ENCODE results near the gene BACE1-AS. TPM values are rescaled to one million over a fixed set of nuclear protein-coding genes. Genes with fewer than 3 reads are reported as not detected.

Gene BACE1-AS
- total RNA-seq, 2 experiments from 2014 or later = 4.9 to 5.6 TPM

DNA sequence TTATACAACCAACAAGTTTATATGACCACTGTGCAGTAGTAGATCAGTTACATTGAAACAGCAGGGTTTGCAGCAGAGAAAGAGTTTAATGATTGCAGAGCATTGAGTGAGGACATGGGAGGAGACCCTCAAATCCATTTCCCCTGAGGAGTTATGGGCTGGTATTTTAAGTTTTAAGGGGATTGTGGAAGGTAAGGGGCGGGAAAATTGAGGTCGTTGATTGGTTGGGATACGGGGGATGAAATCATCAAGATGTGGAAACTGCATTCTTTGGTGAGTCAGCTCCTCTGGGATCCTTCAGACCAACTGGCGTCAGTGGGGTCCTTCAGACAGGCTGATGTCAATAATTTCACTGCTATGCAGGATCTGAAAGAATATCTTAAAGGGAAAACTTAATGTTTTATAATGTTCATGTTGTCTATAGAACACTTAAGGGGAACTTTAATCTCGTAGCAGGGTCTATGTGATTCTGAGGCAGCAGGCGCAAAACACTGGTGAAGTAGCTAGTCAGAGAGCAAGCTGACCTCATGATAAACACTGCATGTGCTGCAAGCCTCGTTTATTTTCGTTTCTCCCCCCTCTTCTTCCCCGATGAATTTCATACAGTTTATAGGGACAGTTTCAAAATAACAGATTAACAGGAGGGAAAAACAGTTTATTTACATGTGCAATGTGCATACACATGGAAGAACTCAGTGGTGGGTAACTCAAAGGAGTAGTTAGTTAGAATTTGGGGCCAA, 17.4 kb upstream of the BACE1-AS start:
- no peak overlapping the region for H3K4me3 Mint-ChIP-seq
- H3K4me1 Mint-ChIP-seq = peaks cover 23% of the 10 kb centered on the region
- no peak overlapping the region for H3K27ac Mint-ChIP-seq
- no peak for DNase-seq
- H3K27me3 Mint-ChIP-seq = no peaks in the 10 kb centered on the region
- ChIA-PET CTCF (interaction anchor here (0.7 kb wide), 1 partner anchor 52 kb away, joined by 3 read pairs; no protein-coding TSS in a partner anchor), POLR2A (interaction anchor here (0.6 kb wide), 1 partner anchor 130 kb away, joined by 3 read pairs; the partner anchor contains the start of gene PAFAH1B2)
- peaks cover 9% of the 10 kb centered on the region for H3K9me3 Mint-ChIP-seq
- H3K36me3 Mint-ChIP-seq (ENCODE audit: low read depth) = peaks cover 32% of the 10 kb centered on the region

DNA sequence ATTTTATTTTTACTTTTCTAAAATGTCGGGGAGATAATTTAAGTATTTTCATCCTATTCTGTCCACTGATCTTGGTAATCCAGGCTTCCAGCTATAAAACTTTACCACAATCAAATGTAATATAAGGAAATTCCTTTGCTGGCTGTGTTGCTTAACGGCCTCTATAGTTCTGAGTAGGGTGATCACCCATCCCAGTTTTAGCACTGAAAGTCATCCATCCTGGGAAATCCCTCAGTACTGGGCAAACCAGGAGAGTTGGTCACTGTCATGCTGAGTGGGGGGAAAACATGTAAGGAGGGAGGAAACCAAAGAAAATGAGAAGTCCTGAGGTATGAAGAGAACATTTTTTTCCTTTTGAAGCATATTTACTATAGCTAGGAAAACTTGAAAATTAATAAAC, 12.8 kb upstream of the BACE1-AS start:
- no peaks in the 10 kb centered on the region for H3K27me3 Mint-ChIP-seq
- H3K4me1 Mint-ChIP-seq = peaks cover 50% of the 10 kb centered on the region
- ChIA-PET CTCF (interaction anchor here (0.7 to 1.8 kb wide), 2 partner anchors 47 to 54 kb away, joined by 3 to 5 read pairs; no protein-coding TSS in a partner anchor), POLR2A (interaction anchor here (4.7 kb wide), 1 partner anchor 48 kb away, joined by 29 read pairs; the partner anchor contains the start of gene PCSK7)
- H3K4me3 Mint-ChIP-seq = no peak overlapping the region
- H3K9me3 Mint-ChIP-seq = peaks cover 5% of the 10 kb centered on the region
- H3K27ac Mint-ChIP-seq = peak overlapping the region; percentile 11
- DNase-seq = no peak
- H3K36me3 Mint-ChIP-seq (ENCODE audit: low read depth) = peaks cover 41% of the 10 kb centered on the region

DNA sequence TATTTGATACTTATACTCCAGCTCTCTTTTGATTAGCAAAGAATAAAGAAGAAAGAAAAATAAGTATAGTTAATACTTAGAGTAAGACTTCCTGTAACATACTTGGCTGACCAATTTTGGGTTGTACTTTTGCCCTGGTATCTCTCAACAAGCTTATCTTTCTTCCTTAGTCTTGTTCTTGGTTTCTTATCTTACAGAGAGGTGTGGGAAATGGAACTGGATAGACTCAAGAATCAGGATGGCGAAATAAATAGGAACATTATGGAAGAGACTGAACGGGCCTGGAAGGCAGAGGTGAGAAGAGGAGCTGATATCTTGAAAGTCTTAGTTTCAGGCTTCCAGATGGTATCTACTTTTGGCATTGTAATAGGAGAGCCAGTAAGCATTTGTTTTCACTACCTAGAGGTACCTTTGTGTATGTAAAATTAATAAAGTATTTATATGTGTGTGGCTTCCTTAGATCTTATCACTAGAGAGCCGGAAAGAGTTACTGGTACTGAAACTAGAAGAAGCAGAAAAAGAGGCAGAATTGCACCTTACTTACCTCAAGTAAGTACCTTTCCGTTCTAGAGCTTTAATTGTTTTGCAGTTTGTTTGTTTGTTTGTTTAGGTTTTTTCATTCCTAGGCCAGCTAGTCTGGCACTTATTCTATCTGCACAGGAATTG, 11.3 kb upstream of the BACE1-AS start:
- POLR2A ChIA-PET = interaction anchor here (0.7 to 4.7 kb wide), 5 partner anchors 22 to 49 kb away, joined by 3 to 29 read pairs (median 4); partner anchors contain the start of gene PCSK7
- Mint-ChIP-seq H3K27ac (peak overlapping the region; percentile 94), H3K9me3 (no peaks in the 10 kb centered on the region), H3K4me3 (peak overlapping the region; percentile 57), H3K4me1 (peaks cover 45% of the 10 kb centered on the region), H3K27me3 (no peaks in the 10 kb centered on the region), H3K36me3 (ENCODE audit: low read depth) (peaks cover 40% of the 10 kb centered on the region)
- CTCF ChIA-PET = interaction anchor here (1.8 to 1.9 kb wide), 2 partner anchors 49 to 53 kb away, joined by 5 to 7 read pairs; no protein-coding TSS in a partner anchor
- DNase-seq = no peak

DNA sequence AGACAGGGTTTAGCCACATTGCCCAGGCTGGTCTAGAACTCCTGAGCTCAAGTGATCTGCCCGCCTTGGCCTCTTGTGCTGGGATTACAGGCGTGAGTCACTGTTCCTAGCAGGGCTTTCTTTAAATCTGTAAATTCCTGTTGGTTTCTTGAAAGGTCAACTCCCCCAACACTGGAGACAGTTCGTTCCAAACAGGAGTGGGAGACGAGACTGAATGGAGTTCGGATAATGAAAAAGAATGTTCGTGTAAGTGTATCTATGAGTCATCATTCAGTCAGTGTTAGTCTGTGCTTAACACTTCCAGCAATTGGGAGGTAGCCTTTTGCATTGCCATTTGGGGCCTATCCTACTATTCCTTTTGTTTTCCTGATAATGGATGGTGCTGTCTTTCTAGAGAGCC, 10.0 kb upstream of the BACE1-AS start:
- DNase-seq = no peak
- Mint-ChIP-seq H3K27ac (no peak overlapping the region), H3K4me3 (no peak overlapping the region), H3K27me3 (no peaks in the 10 kb centered on the region), H3K9me3 (no peaks in the 10 kb centered on the region), H3K36me3 (ENCODE audit: low read depth) (peaks cover 32% of the 10 kb centered on the region), H3K4me1 (peaks cover 33% of the 10 kb centered on the region)
- CTCF ChIA-PET = interaction anchor here (1.0 to 1.9 kb wide), 2 partner anchors 54 to 65 kb away, joined by 3 to 7 read pairs; no protein-coding TSS in a partner anchor
- POLR2A ChIA-PET = interaction anchor here (0.9 to 4.7 kb wide), 2 partner anchors 46 to 50 kb away, joined by 3 to 29 read pairs; partner anchors contain the start of genes CEP164 and PCSK7

DNA sequence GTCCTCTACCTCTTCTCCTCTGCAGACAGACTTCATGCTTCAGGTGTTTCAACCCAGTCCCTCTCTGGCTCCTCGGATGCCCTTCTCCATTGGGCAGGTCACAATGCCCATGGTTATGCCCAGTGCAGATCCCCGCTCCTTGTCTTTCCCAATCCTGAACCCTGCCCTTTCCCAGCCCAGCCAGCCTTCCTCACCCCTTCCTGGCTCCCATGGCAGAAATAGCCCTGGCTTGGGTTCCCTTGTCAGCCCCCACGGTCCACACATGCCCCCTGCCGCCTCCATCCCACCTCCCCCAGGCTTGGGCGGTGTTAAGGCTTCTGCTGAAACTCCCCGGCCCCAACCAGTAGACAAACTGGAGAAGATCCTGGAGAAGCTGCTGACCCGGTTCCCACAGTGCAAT, 9.3 kb upstream of the BACE1-AS start:
- Mint-ChIP-seq H3K27me3 (no peaks in the 10 kb centered on the region), H3K36me3 (ENCODE audit: low read depth) (peaks cover 37% of the 10 kb centered on the region), H3K27ac (no peak overlapping the region), H3K4me1 (peaks cover 33% of the 10 kb centered on the region), H3K9me3 (no peaks in the 10 kb centered on the region), H3K4me3 (no peak overlapping the region)
- no peak for DNase-seq
- POLR2A ChIA-PET = no interaction called here
- CTCF ChIA-PET = no interaction called here

DNA sequence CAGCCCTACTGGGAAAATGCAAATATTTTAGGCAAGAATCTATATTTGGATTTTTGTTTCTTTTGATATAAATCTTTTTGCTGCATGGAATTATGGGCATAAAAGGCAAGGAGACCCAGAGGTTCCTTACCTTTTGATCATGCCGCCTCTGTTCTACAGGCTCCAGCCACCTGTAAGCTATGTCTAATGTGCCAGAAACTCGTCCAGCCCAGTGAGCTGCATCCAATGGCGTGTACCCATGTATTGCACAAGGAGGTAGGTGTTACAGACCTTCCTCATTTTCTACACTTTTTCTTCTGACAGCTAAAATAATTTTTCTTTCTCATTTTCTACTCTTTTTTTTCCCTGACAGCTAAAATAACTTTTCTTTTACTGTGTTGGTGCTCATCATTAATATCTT, 8.2 kb upstream of the BACE1-AS start:
- H3K4me3 Mint-ChIP-seq = no peak overlapping the region
- DNase-seq = no peak
- H3K4me1 Mint-ChIP-seq = peaks cover 33% of the 10 kb centered on the region
- no peaks in the 10 kb centered on the region for H3K9me3 Mint-ChIP-seq
- ChIA-PET POLR2A (no interaction called here), CTCF (no interaction called here)
- no peaks in the 10 kb centered on the region for H3K27me3 Mint-ChIP-seq
- H3K27ac Mint-ChIP-seq = no peak overlapping the region
- peaks cover 40% of the 10 kb centered on the region for H3K36me3 Mint-ChIP-seq (ENCODE audit: low read depth)

DNA sequence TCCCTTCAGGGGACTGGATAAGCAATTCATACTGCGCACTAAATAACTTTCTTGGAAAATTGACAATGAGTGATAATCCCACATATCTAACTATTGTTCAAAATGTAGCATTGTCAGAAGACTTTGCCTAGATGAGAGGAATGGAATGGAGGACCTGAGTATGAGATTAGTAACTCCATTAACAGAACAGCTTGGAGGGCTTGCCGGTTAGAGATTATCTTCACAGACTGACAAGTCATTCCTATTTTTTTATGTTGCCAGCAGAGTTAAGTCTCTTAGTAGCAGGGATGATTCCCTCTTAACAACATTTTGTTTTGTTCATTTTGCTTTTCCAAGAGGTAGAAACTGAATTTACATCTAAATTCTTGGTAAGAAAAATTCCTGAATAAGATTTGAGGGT, 7.1 kb upstream of the BACE1-AS start:
- H3K27me3 Mint-ChIP-seq = no peaks in the 10 kb centered on the region
- no peak overlapping the region for H3K27ac Mint-ChIP-seq
- H3K4me3 Mint-ChIP-seq = no peak overlapping the region
- no peak for DNase-seq
- H3K4me1 Mint-ChIP-seq = peaks cover 29% of the 10 kb centered on the region
- H3K36me3 Mint-ChIP-seq (ENCODE audit: low read depth) = peaks cover 43% of the 10 kb centered on the region
- POLR2A ChIA-PET = no interaction called here
- no peaks in the 10 kb centered on the region for H3K9me3 Mint-ChIP-seq
- CTCF ChIA-PET = no interaction called here

DNA sequence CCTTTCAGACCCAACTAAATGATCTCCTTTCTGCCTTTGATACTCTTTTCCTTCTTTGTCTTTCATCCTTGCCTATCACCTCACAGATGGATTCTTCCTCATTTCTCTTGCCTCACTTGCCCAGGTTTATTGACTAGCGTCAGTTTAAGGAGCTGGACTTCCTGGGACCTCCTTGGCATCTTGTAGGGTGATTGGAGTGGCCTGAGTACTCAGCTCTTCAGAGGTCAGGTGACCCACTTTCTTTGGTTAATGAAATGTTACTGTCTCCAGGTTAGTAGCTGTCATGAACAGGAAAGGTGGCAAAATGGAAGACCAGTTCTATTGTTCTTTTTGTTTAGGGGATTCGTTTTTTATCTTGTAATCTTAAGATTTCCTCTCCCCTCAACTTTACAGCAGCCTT, 4.6 kb upstream of the BACE1-AS start:
- ChIA-PET CTCF (no interaction called here), POLR2A (no interaction called here)
- no peaks in the 10 kb centered on the region for H3K27me3 Mint-ChIP-seq
- no peak overlapping the region for H3K4me3 Mint-ChIP-seq
- H3K27ac Mint-ChIP-seq = no peak overlapping the region
- no peaks in the 10 kb centered on the region for H3K9me3 Mint-ChIP-seq
- H3K36me3 Mint-ChIP-seq (ENCODE audit: low read depth) = peaks cover 42% of the 10 kb centered on the region
- H3K4me1 Mint-ChIP-seq = peaks cover 6% of the 10 kb centered on the region
- no peak for DNase-seq

DNA sequence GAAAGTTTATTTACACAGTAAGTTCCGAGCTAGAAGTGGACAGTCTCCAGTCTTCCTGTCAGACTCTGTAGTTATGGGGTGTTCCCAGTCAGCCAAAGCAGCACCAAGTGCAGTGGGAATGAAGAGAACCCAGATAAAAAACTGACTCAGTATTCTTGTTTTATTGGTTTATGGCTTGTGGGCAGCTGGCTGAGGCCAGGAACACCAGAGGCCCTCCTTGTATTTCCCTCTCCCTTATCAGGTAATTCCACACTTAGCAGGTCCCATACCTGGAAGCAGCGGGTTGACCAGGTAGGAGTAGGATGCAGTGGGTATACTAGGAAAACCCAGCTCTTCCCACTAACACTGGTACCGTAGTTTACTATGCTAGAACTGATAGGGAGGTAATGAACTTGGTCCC, 3.5 kb upstream of the BACE1-AS start:
- ChIA-PET POLR2A (no interaction called here), CTCF (interaction anchor here (1.2 kb wide), 1 partner anchor 40 kb away, joined by 3 read pairs; the partner anchor contains the start of gene CEP164)
- no peak overlapping the region for H3K27ac Mint-ChIP-seq
- no peak overlapping the region for H3K4me3 Mint-ChIP-seq
- DNase-seq = no peak
- H3K9me3 Mint-ChIP-seq = no peaks in the 10 kb centered on the region
- H3K4me1 Mint-ChIP-seq = peaks cover 4% of the 10 kb centered on the region
- peaks cover 32% of the 10 kb centered on the region for H3K36me3 Mint-ChIP-seq (ENCODE audit: low read depth)
- H3K27me3 Mint-ChIP-seq = no peaks in the 10 kb centered on the region

DNA sequence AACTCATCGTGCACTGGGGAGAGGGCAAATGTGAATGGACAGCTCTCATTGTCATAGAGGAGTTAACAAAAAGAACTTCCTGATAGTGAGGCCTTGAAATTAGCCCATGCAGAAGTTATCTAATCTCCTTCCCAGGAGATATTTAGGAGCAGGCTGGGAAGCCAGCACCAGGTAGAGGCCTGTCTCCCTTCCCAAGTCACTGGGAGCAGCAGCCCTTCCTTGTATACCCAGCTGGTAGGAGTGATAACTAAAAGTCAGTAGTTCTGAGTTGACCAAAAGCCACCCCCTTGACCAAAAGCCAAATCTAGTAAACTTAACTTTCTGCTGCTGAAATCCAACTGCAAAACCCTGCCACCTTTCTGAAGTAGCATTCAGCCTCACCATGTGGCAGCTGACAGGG, 1.4 kb upstream of the BACE1-AS start:
- peaks cover 4% of the 10 kb centered on the region for H3K4me1 Mint-ChIP-seq
- DNase-seq = no peak
- no peaks in the 10 kb centered on the region for H3K9me3 Mint-ChIP-seq
- CTCF ChIA-PET = no interaction called here
- H3K4me3 Mint-ChIP-seq = no peak overlapping the region
- POLR2A ChIA-PET = no interaction called here
- peaks cover 19% of the 10 kb centered on the region for H3K36me3 Mint-ChIP-seq (ENCODE audit: low read depth)
- no peaks in the 10 kb centered on the region for H3K27me3 Mint-ChIP-seq
- H3K27ac Mint-ChIP-seq = no peak overlapping the region

DNA sequence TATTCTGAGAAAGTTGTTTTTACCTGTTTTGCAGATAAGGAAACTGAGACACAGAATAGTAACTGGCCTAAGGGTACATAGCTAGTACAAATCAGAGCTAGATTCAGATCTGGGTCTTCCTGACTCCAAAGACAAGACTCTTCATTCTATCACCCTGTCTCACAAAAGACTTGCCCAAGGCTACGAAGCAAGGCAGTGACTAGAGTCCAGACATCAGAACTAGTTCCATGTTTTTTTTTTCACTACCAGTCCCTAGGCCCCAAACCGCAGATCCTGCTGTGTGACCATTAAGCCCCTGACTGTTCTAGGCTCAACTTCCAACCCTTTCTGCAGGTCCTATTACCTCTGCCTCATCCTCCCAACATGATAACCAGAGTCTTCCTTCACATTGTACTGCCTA, 1.5 kb downstream of the BACE1-AS start:
- DNase-seq = no peak
- H3K27ac Mint-ChIP-seq = no peak overlapping the region
- peaks cover 4% of the 10 kb centered on the region for H3K4me1 Mint-ChIP-seq
- CTCF ChIA-PET = interaction anchor here (0.7 kb wide), 1 partner anchor 66 kb away, joined by 3 read pairs; no protein-coding TSS in a partner anchor
- no peaks in the 10 kb centered on the region for H3K27me3 Mint-ChIP-seq
- peaks cover 9% of the 10 kb centered on the region for H3K36me3 Mint-ChIP-seq (ENCODE audit: low read depth)
- no peak overlapping the region for H3K4me3 Mint-ChIP-seq
- H3K9me3 Mint-ChIP-seq = no peaks in the 10 kb centered on the region
- POLR2A ChIA-PET = no interaction called here

DNA sequence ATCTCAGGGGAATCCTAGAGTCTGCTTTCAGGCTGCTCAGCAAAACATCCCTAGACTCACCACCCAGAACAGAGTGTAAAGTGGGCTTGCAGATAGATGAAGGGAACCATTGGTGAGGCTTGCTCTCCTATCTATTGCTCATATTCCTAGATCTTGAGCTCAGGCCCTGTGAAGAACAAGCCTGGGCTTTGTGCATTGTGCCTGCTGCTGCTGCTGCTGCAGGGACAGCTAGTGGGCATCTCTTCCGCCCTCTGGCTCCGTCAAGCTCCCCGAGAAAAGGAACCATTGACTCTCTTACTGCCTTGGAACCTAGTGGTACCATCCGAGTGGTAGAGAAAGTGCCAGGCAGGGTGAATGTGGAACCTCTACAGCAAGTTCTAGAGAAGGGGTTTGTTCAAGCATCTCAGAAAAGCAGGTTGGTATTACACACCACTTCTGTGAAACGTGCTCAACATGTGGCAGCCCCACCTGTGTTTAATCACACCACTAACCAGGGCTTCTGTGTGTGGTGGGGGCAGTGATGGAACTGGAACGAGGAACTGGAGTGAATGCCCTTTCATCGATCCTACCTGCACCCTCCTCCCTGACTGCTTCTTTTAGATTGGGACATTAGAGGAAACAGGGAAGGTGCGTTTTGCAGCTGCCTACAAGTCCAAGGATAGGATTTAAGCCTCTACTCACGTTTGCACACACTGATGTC, 4.4 kb downstream of the BACE1-AS start:
- CTCF ChIA-PET = no interaction called here
- Mint-ChIP-seq H3K27me3 (no peaks in the 10 kb centered on the region), H3K4me3 (no peak overlapping the region), H3K4me1 (peaks cover under 1% of the 10 kb centered on the region), H3K9me3 (no peaks in the 10 kb centered on the region), H3K36me3 (ENCODE audit: low read depth) (no peaks in the 10 kb centered on the region), H3K27ac (no peak overlapping the region)
- no peak for DNase-seq
- POLR2A ChIA-PET = no interaction called here

DNA sequence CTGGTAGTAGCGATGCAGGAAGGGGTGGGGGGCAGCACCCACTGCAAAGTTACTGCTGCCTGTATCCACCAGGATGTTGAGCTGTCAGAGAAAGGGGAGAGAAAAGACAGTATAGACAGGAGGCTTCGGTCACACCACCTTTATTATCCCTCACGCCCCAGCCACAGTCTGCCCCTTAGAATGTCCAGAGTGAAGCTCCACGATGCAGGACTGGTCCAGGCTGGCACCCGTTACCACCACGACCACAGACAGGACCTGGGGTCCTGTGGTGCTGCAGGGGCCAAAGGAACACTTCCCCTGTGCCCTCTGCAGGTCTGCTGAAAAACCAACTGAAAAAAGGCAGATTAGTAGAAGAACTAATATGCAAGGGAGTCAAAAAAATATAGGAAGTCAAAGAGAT, 5.7 kb downstream of the BACE1-AS start:
- Mint-ChIP-seq H3K27ac (no peak overlapping the region), H3K4me1 (peaks cover 5% of the 10 kb centered on the region), H3K4me3 (no peak overlapping the region), H3K9me3 (no peaks in the 10 kb centered on the region), H3K36me3 (ENCODE audit: low read depth) (no peaks in the 10 kb centered on the region), H3K27me3 (no peaks in the 10 kb centered on the region)
- ChIA-PET CTCF (no interaction called here), POLR2A (interaction anchor here (0.9 kb wide), 1 partner anchor 31 kb away, joined by 4 read pairs; the partner anchor contains the start of gene CEP164)
- no peak for DNase-seq
